ENCODE data around the gene CLCF1. TPM values are rescaled to one million over a fixed set of nuclear protein-coding genes. Genes with fewer than 3 reads are reported as not detected.
"Not testable (repeated sequence)": the region's sequence is repeated elsewhere in the genome, so short reads cannot be mapped to it uniquely, and the experiment has no call there.

CLCF1 gene
- total and polyA plus RNA-seq, 2 donors = 0.19 to 2.0 TPM

- peak overlapping the region; percentile 87 to 89 for H3K4me3 ChIP-seq (ENCODE audit: low read length in 2 of 2)
- H3K27ac ChIP-seq (ENCODE audit: low read depth in 1 of 2, low read length in 1 of 2) = peak overlapping the region; percentile 93 to 98
- no peak for DNase-seq (ENCODE audit: low read depth in 6 of 9, low spot score in 9 of 9)
- no peaks in the 10 kb centered on the region for H3K27me3 ChIP-seq (ENCODE audit: control insufficient read depth in 2 of 2, insufficient read depth in 1 of 2, low read length in 1 of 2)
- H3K9me3 ChIP-seq (ENCODE audit: control insufficient read depth in 2 of 2, insufficient read depth in 1 of 2, low read length in 1 of 2) = peaks cover 0 to 5% of the 10 kb centered on the region in 2 donors
- 94% methylated on average over 6 of the region's 6 CpGs for WGBS
- H3K36me3 ChIP-seq (ENCODE audit: control insufficient read depth in 2 of 2, insufficient read depth in 2 of 2, low read length in 1 of 2) = peaks cover 36 to 55% of the 10 kb centered on the region in 2 donors
- H3K4me1 ChIP-seq (ENCODE audit: control insufficient read depth in 2 of 2, insufficient read depth in 2 of 2, low read length in 2 of 2) = peaks cover 70 to 90% of the 10 kb centered on the region in 2 donors
Measured at GRCh38 chr11:67405196-67405567, 31.8 kb upstream of the CLCF1 start.

GRCh38 chr11:67404515-67405195 is 31.3 kb upstream of the CLCF1 start:
- Histone ChIP-seq H3K36me3 (ENCODE audit: control insufficient read depth in 2 of 2, insufficient read depth in 2 of 2, low read length in 1 of 2) (peaks cover 35 to 53% of the 10 kb centered on the region in 2 donors), H3K4me1 (ENCODE audit: control insufficient read depth in 2 of 2, insufficient read depth in 2 of 2, low read length in 2 of 2) (peaks cover 67 to 89% of the 10 kb centered on the region in 2 donors), H3K9me3 (ENCODE audit: control insufficient read depth in 2 of 2, insufficient read depth in 1 of 2, low read length in 1 of 2) (peaks cover 0 to 5% of the 10 kb centered on the region in 2 donors), H3K27me3 (ENCODE audit: control insufficient read depth in 2 of 2, insufficient read depth in 1 of 2, low read length in 1 of 2) (no peaks in the 10 kb centered on the region), H3K4me3 (ENCODE audit: low read length in 2 of 2) (peak overlapping the region; percentile 87 to 89), H3K27ac (ENCODE audit: low read depth in 1 of 2, low read length in 1 of 2) (peak overlapping the region; percentile 93 to 98)
- 44% methylated on average over 13 of the region's 13 CpGs for WGBS
- DNase-seq (ENCODE audit: low read depth in 6 of 9, low spot score in 9 of 9) = peak in 1 of 9 donors; percentile 67

GRCh38 chr11:67403085-67403484 is 29.7 kb upstream of the CLCF1 start:
- Histone ChIP-seq H3K27ac (ENCODE audit: low read depth in 1 of 2, low read length in 1 of 2) (peak overlapping the region; percentile 93 to 98), H3K4me3 (ENCODE audit: low read length in 2 of 2) (peak overlapping the region in 1 of 2 donors; percentile 87), H3K4me1 (ENCODE audit: control insufficient read depth in 2 of 2, insufficient read depth in 2 of 2, low read length in 2 of 2) (peaks cover 54 to 82% of the 10 kb centered on the region in 2 donors), H3K36me3 (ENCODE audit: control insufficient read depth in 2 of 2, insufficient read depth in 2 of 2, low read length in 1 of 2) (peaks cover 48 to 62% of the 10 kb centered on the region in 2 donors)
- 95% methylated on average over 9 of the region's 9 CpGs for WGBS
- not testable (repeated sequence) for H3K27me3 ChIP-seq (ENCODE audit: control insufficient read depth in 2 of 2, insufficient read depth in 1 of 2, low read length in 1 of 2); H3K9me3 ChIP-seq (ENCODE audit: control insufficient read depth in 2 of 2, insufficient read depth in 1 of 2, low read length in 1 of 2)
- peak in 1 of 9 donors; percentile 36 for DNase-seq (ENCODE audit: low read depth in 6 of 9, low spot score in 9 of 9)

- Histone ChIP-seq H3K4me3 (ENCODE audit: low read length in 2 of 2) (peak overlapping the region; percentile 35 to 84), H3K4me1 (ENCODE audit: control insufficient read depth in 2 of 2, insufficient read depth in 2 of 2, low read length in 2 of 2) (peaks cover 46 to 82% of the 10 kb centered on the region in 2 donors), H3K36me3 (ENCODE audit: control insufficient read depth in 2 of 2, insufficient read depth in 2 of 2, low read length in 1 of 2) (peaks cover 50 to 62% of the 10 kb centered on the region in 2 donors), H3K27ac (ENCODE audit: low read depth in 1 of 2, low read length in 1 of 2) (peak overlapping the region; percentile 98)
- not testable (repeated sequence) for DNase-seq (ENCODE audit: low read depth in 6 of 9, low spot score in 9 of 9); H3K27me3 ChIP-seq (ENCODE audit: control insufficient read depth in 2 of 2, insufficient read depth in 1 of 2, low read length in 1 of 2); H3K9me3 ChIP-seq (ENCODE audit: control insufficient read depth in 2 of 2, insufficient read depth in 1 of 2, low read length in 1 of 2)
- 63% methylated on average over 19 of the region's 19 CpGs for WGBS
Measured at GRCh38 chr11:67402192-67402839, 28.9 kb upstream of the CLCF1 start.

- under 1% methylated on average over 73 of the region's 73 CpGs for WGBS
- peaks cover 51 to 62% of the 10 kb centered on the region in 2 donors for H3K36me3 ChIP-seq (ENCODE audit: control insufficient read depth in 2 of 2, insufficient read depth in 2 of 2, low read length in 1 of 2)
- H3K4me3 ChIP-seq (ENCODE audit: low read length in 2 of 2) = peak within 1 kb of the TSS; percentile 61 to 84
- DNase-seq (ENCODE audit: low read depth in 6 of 9, low spot score in 9 of 9) = peak in 7 of 9 donors; percentile 67 to 94 (median 82)
- H3K27ac ChIP-seq (ENCODE audit: low read depth in 1 of 2, low read length in 1 of 2) = peak within 1 kb of the TSS; percentile 98
- peaks cover 0 to 5% of the 10 kb centered on the region in 2 donors for H3K9me3 ChIP-seq (ENCODE audit: control insufficient read depth in 2 of 2, insufficient read depth in 1 of 2, low read length in 1 of 2)
- H3K27me3 ChIP-seq (ENCODE audit: control insufficient read depth in 2 of 2, insufficient read depth in 1 of 2, low read length in 1 of 2) = no peaks in the 10 kb centered on the region
- peaks cover 39 to 82% of the 10 kb centered on the region in 2 donors for H3K4me1 ChIP-seq (ENCODE audit: control insufficient read depth in 2 of 2, insufficient read depth in 2 of 2, low read length in 2 of 2)
Measured at GRCh38 chr11:67401495-67402191, 28.2 kb upstream of the CLCF1 start, which contains the start of gene PPP1CA. TSS of gene PPP1CA (minus strand) at chr11:67401858. CDS start at chr11:67401782, 76 bp downstream.

- Histone ChIP-seq H3K27ac (ENCODE audit: low read depth in 1 of 2, low read length in 1 of 2) (peak overlapping the region; percentile 26 to 86), H3K9me3 (ENCODE audit: control insufficient read depth in 2 of 2, insufficient read depth in 1 of 2, low read length in 1 of 2) (peaks cover 0 to 5% of the 10 kb centered on the region in 2 donors), H3K4me1 (ENCODE audit: control insufficient read depth in 2 of 2, insufficient read depth in 2 of 2, low read length in 2 of 2) (peaks cover 33 to 82% of the 10 kb centered on the region in 2 donors), H3K4me3 (ENCODE audit: low read length in 2 of 2) (peak overlapping the region; percentile 61 to 84), H3K27me3 (ENCODE audit: control insufficient read depth in 2 of 2, insufficient read depth in 1 of 2, low read length in 1 of 2) (no peaks in the 10 kb centered on the region), H3K36me3 (ENCODE audit: control insufficient read depth in 2 of 2, insufficient read depth in 2 of 2, low read length in 1 of 2) (peaks cover 51 to 62% of the 10 kb centered on the region in 2 donors)
- DNase-seq (ENCODE audit: low read depth in 6 of 9, low spot score in 9 of 9) = no peak
- 7% methylated on average over 27 of the region's 27 CpGs for WGBS
Measured at GRCh38 chr11:67400942-67401494, 27.6 kb upstream of the CLCF1 start.

- DNase-seq (ENCODE audit: low read depth in 6 of 9, low spot score in 9 of 9) = no peak
- no peaks in the 10 kb centered on the region for H3K27me3 ChIP-seq (ENCODE audit: control insufficient read depth in 2 of 2, insufficient read depth in 1 of 2, low read length in 1 of 2)
- H3K9me3 ChIP-seq (ENCODE audit: control insufficient read depth in 2 of 2, insufficient read depth in 1 of 2, low read length in 1 of 2) = peaks cover 0 to 5% of the 10 kb centered on the region in 2 donors
- H3K27ac ChIP-seq (ENCODE audit: low read depth in 1 of 2, low read length in 1 of 2) = peak overlapping the region; percentile 26 to 86
- 75% methylated on average over 23 of the region's 23 CpGs for WGBS
- peak overlapping the region; percentile 61 to 84 for H3K4me3 ChIP-seq (ENCODE audit: low read length in 2 of 2)
- H3K36me3 ChIP-seq (ENCODE audit: control insufficient read depth in 2 of 2, insufficient read depth in 2 of 2, low read length in 1 of 2) = peaks cover 51 to 62% of the 10 kb centered on the region in 2 donors
- H3K4me1 ChIP-seq (ENCODE audit: control insufficient read depth in 2 of 2, insufficient read depth in 2 of 2, low read length in 2 of 2) = peaks cover 27 to 77% of the 10 kb centered on the region in 2 donors
Measured at GRCh38 chr11:67400251-67400941, 27.0 kb upstream of the CLCF1 start.

All from thymus (tissue), 11 donors.